Stimulated activated CD4-positive, alpha-beta T cell treated with anti-CD3 and anti-CD28 coated beads, Interleukin-1b, Interleukin-23, amount 100 ng/mL, for 4 hours (primary cell): ENCODE measurements around the gene MKRN1.
"Not testable (repeated sequence)": the region's sequence is repeated elsewhere in the genome, so short reads cannot be mapped to it uniquely, and the experiment has no call there.

Experiments
- DNase-seq, 2 donors: peaks; one replicate each; pipeline ENCODE4 v3.0.0-alpha.2; 2020; ENCODE audit warnings: low read depth in 2 of 2

The MKRN1 gene, protein sequence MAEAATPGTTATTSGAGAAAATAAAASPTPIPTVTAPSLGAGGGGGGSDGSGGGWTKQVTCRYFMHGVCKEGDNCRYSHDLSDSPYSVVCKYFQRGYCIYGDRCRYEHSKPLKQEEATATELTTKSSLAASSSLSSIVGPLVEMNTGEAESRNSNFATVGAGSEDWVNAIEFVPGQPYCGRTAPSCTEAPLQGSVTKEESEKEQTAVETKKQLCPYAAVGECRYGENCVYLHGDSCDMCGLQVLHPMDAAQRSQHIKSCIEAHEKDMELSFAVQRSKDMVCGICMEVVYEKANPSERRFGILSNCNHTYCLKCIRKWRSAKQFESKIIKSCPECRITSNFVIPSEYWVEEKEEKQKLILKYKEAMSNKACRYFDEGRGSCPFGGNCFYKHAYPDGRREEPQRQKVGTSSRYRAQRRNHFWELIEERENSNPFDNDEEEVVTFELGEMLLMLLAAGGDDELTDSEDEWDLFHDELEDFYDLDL

DNA sequence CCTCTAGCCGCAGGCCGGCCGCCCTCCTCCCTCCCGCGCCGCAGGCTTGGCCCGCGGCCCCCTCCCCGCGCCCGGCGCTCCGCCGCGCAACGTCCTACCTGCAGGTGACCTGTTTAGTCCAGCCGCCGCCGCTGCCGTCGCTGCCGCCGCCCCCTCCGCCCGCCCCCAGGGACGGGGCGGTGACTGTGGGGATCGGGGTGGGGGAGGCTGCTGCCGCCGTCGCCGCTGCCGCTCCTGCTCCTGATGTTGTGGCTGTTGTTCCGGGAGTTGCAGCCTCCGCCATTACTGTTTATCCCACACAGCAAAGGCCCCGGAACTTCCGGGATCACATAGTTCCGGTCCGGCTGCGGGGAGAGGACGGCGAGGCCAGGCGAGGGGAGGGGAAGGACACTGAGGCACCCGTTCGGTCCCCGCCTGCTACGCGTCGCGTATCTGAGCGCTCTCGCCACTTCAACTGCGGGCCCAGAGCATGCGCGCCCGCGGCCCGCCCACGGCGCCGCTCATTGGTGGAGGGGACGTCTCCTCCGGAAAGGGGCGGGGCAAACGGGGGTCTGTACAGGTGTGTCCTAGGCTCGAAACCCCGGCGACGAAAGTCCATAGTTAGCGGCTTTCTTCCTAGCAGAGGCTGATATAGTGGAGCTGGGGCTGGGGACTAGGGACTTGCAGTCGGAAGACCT lies at the start of gene MKRN1:
Gene MKRN1, minus strand, starts transcription at position 444 of the 677 bp plus-strand sequence. Its CDS starts 161 bp downstream, at position 283.
- DNase-seq: peak; percentile 93 to 94

DNA sequence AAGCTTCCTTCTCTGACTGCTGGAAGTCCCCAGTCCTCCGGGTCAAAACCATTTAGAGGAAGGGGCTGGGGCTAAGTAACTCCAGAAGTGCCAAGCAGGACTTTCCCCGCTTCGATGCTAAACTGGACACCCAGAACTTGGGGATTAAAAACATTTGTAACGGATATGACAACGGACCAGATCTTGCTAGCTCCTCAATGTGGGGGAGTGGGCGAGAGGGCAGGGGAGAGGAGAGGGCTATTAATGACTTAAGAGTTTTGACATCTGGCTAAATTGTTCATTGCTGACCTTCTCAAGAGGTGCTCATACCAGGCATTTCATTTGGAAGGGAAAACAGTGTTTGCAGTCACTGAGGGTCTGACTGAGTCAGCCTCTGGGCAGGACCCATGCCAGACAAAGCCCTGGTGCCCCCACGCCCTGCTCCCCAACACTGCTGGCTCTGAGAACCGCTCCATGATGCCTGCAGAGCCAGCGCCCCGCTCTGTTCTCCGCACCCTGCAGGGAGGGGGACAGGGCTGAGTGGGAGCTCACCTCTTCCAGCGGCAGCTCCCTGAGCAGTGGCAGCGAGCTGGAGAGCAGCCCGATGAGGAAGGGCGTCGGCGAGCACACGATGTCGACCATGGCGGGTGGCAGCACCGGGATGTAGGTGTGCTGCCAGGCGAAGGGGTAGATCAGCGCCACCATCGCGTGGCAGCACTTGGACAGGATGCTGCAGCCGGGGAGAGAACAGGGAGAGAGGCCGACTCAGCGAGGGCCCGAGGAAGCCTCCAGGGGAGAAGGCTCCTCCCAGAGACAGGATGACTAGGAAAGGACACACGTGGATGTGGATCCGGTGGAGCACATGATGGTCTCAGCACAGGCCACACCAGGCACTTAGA lies 47.7 kb upstream of the MKRN1 start:
- no peak for DNase-seq

DNA sequence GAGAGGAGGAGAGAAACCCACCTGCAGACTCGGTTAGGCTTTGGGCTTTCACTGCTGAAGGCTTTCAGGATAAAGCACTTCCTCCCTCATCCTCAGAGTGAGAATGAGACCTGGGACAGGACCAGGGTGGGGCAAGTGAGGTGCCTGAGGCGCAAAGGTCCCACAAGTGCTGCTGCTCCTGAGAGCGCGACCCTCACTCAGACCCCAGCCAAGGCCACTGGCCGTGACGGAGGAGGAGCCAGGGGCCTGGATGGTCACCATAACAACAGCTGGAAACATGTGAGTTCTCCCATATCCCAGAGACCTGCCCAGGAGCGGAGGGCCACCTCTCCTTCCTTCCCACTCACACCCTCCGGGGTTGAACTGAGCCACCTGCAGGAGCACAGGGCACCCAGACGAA lies 46.9 kb upstream of the MKRN1 start:
- DNase-seq: no peak

DNA sequence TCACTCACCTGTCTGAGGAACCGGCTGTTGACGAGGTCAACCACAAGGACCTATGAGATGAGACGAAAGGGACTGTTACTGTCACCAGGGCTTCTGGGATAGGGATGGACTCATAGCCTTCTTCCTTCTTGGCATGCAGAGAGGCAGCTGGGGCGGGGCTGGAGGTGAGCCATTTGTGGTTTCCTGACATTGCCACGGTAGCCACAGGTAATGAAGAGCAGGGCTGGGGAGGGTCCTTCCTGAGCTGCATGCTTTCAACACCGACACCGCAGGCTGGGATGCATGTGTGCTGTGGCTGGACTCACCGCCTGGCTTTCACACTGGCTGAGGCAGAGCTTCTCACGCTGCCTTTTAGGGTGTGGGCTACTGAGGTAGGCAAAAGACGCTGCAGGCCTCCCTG lies 46.4 kb upstream of the MKRN1 start:
- no peak for DNase-seq

DNA sequence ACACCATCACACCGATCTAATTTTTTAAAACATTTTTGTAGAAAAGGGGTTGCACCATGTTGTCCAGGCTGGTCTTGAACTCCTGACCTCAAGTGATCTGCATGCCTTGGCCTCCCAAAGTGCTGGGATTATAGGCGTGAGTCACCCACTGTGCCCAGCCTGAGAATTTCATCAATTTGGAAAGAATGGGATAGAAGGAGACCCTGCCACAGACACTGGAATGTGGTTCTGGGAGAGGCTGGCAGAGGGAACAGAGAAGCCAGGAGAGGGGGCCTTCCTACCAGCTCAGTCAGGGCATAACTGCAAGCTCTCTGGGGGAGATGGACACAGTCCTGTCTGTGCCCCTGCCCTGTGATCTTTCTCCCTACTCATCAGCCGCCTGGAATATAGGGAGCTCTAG lies 42.1 kb upstream of the MKRN1 start:
- DNase-seq: no peak

DNA sequence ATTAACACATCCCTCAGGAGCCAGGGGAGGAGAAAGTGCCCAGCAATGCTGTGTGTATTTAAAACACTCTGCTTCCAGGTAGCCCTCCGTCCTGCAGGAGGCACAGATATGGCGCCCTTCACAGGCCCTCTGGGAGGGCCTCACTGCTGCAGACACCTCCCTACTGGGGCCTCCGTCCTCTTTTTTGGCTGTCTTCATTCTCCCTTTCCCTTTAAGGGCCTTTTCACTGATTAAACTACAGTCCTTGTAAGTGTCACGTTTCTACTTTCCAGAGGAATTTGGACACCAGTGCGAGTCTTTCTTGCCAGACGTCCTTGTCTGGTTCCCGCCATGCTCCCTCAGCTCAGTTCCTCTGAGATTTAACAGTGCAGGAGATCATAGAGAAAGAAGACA lies 39.7 kb upstream of the MKRN1 start:
- no peak for DNase-seq

DNA sequence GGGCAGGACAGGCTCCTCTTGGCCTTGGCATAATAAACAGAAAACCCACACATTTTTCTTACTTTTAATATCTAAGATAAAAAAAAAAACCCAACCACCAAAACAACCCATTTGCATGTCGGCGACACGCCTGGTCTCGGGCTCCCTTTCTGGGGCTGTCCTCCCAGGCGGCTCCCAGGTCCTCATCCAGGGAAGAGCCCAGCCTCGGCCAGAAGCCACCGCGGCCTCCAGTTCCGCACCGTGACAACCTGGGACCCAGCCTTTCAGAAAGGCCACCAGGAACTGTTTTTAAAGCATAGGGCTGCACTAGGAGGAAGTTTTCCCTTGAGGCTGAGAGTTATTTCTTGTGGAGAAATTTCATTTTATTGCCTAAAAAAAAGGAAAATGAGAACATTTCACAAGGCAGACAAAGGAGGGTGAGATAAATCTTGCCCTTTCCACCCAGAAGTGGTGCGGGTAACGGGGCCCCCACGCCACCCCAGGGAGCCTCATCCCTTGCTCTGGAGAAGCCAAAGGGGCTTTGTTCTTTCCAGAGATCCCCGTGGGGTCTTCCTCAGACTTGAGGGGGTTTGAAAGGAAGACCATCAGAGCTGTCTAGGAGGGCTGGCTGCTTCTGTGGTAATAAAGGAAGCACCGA lies 39.2 kb upstream of the MKRN1 start:
- no peak for DNase-seq

DNA sequence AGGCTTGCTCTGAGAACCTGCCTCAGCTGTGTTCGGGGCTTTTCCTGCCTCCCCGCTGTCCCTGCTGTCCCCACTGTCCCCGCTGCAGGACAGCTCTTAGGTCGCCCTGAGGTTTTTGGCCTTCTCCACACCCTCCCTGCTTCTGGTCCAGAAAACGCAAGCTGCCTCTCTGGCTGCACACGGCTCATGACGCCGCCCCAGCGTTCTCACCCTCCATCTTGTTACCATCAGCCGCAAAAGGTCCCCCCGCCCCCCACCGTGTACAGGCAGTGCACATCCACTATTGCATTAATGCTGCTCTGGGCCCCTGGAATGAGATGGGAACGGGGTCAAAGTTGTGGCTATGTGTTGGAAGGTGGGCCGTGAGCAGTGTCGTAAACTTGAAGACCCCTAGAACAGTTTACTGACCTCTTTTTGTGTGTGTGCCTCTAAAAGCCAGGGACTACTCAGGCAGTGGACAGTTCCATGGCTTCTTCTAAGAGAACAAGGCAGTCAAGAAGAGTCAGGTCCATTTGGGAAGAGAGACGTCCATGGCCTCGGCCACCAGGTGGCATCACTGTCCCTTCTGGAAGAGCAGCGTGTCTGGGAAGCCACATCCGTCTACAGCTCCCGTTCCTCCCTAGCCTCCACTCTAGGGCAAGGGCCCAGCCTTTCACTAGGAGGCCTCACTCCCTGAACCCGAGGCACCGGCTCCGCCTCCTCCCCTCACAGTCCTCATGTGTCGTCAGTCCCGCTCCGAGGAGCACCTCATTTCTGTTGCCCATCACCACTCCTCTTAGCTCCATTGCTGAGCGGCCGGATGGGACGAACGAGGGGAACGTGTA lies 38.5 kb upstream of the MKRN1 start:
- peak; percentile 45 to 64 for DNase-seq

DNA sequence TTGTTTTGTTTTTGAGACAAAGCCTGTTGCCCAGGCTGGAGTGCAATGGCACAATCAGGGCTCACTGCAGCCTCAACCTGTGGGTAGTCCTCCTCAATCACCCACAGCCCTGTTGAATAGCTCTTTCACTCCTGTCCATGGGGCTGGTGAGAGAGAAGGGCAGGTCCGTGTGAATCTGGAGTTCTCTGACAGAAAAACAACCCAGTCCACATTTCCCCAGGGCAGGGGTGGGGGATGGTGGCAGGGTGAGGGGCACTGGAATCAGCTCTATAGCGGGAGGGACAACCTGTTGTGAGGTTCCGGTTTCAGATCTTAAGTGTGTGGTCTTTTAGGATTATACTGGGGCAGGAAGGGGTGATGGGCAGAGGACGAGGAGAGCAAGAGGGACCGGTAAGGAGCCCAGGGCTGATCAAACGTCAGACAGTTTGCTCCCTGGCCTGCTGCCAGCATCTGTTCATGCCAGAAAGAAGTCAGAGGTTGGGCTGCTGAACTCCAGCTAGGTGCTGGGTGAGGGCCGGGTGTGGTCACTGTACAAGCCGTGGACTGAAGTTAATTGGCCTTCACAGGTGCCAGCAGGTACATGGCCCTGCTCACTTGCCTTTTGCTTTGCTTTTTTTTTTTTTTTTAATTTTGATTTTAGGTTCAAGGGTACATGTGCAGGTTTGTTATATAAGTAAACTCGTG lies 33.2 kb upstream of the MKRN1 start:
- DNase-seq: no peak

DNA sequence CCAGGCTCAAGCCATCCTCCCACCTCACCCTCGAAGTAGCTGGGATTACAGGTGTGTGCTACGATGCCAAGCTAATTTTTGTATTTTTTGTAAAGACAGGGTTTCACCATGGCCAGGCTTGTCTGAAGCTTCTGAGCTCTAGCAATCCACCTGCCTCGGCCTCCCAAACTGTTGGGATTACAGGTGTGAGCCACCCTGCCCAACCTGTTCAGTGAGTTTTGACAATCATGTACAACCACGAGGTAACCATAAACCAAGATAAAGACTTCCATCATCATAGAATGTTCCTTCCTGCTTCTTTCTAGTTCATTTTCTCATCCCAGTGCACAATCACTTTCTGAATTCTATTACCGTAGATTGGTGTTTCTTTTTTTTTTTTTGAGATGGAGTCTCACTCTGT lies 30.5 kb upstream of the MKRN1 start:
- no peak for DNase-seq

DNA sequence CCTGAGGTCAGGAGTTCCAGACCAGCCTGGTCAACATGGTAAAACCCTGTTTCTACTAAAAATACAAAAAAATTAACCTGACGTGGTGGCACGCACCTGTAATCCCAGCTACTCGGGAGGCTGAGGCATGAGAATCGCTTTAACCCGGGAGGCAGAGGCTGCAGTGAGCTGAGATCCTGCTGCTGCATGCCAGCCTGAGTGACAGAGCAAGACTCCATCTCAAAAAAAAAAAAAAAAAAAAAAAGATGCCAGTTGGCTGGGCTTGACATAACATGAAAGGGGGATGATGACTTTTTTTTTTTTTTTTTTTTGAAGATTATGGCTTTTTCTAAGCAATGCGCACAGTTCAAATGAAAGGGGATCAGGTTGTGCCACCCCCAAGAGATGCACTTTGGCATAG lies 28.3 kb upstream of the MKRN1 start:
- not testable (repeated sequence) for DNase-seq

DNA sequence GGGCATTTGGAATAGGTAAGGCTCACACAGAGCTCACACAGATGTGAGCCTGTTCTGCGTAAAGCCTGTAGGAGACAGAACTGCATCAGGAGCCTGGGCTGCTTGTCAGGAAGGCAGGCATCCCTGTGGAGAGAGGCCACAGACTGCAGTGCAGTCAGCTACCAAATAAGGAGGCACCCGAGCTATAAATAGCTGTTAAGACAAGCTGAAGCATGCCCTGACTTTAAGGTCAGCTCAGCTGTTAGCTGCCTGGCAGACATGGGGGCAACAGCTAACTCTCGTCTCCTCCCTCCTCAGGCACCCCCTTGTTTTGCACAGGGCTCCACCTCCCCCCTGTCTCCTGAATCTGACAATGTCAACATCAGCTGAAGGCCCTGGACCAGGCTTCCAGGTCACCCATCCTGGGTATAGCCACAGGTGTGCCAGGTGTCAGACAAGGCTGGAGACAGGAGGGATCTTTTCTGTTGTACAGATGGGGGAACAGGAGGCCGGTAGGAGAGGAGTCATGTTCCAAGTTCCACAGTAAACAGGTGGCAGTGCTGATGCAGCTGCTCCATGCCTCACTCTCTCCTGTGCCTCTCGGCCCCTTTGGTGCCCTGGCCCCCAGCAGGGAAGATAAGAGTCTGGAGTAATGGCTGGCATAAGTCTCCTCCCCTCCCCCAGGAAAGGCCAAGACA lies 27.6 kb upstream of the MKRN1 start:
- no peak for DNase-seq

DNA sequence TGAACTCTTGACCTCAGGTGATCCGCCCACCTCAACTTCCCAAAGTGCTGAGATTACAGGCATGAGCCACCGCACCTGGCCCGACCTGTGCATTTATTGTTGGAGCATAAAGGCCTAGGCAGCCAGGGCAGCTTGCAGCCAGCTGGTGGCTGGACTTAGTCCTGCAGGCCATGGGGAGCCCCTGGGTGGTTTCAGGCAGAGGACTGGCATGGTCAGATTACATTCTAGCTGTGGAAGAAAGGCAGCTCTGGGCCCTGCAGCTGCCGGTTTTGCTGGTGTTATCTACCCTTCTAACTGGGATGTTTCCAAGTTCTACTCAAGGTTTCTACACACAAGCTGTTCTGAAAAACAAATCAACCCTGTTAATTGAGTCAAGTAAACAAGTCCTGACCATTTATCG lies 22.7 kb upstream of the MKRN1 start:
- no peak for DNase-seq

DNA sequence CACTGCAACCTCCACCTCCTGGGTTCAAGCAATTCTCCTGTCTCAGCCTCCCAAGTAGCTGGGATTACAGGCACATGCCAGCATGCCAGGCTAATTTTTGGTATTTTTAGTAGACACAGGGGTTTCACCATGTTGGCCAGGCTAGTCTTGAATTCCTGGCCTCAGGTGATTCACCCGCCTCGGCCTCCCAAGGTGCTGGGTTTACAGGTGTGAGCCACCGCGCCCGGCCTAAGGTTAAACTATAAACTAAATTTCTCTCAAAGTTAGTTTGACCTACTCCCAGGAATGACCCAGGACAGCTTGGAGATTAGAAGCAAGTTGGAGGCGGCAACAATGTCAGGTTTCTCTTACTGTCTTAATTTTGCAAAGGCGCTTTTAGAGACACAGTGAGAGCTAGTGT lies 18.5 kb upstream of the MKRN1 start:
- not testable (repeated sequence) for DNase-seq

DNA sequence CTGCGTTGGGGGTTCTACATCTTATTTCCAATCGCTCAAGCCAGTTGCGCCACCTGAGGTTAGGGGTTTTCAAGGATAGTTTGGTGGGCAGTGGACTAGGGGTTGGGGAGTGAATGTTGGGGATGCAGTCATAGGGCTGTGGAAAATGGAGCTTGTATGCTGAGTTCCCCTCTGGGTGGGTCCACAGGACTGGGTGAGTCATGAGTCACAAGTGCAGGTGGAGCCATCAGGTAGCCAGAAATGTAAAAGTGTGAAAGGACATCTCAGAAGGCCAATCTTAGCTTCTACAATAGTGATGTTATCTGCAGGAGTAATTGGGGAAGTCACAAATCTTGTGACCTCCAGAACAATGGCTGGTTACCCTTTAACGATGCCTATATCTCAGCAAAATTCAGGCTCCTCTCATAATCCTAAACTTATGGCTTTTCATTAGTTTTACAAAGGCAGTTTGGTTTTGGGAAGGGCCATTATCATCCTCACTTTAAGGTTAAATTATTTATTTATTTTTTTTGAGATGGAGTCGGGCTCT lies 18.0 kb upstream of the MKRN1 start:
- DNase-seq: no peak

DNA sequence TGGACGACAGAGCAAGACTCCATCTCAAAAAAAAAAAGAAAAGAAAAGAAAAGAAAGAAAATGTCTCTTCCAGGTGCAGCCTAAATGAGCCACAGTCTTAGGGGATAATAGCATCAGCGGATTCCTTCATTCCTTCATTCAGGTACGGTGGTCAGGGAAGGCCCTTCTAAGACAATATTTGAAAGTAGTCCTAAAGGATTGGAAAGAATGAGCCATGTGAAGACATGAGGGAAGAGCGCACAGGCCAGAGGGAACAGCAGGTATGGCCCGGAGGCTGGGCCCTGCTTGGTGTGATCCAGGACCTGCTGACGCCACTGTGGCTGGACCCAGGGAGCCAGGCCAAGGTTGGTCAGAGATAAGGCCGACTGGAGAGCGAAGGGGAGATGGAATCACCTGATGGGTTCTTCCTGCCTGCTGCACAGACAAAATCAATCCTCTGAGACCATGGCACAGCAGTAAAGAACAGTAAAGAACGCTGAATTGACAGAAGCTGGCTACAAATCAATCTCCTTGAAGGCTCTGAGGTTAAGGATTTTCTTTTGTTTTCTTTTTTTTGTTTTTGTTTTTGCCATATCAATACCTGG lies 16.3 kb upstream of the MKRN1 start:
- DNase-seq: no peak

DNA sequence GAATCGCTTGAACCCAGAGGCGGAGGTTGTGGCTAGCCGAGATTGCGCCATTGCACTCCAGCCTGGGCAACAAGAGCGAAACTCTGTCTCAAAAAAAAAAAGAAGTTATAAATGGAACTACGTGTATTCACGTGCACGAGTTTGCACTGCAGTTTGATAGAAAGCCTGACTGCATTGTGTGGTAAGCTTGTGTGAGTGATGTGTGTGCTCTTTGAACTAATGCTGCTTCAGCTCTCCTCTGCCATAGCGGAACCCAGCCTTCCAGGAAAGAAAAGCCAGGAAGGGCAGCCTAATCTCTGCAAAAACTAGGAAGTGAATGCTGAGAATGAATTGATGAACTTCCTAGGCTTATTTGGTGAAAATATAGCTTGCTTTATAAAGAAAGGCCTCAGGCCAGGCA lies 15.6 kb upstream of the MKRN1 start:
- no peak for DNase-seq

DNA sequence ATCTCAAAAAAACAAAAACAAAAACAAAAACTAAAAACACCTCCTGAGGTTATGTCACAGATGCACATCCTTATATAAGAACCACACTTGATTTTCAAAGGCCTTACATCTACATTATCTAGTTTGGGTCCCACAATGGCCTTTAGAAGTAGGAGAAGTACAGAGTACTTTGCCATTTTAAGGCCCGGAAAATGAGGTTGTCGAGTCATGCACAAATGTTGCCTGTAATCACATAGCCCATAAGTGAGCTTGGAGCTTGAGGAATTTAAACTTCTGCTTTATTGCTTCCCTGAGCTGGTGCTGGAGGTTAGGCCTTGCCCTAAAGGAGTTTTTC lies 9.7 kb upstream of the MKRN1 start:
- DNase-seq: no peak
